HG02852 (cell line): ENCODE results near the gene TMEM266.

ENCODE experiments used
- ATAC-seq: cut with Tn5 transposase; IDR thresholded peaks from one replicate; pipeline ENCODE4 v1.9.1; 2021; ENCODE audit warnings: mild to moderate bottlenecking, moderate library complexity; ENCODE audit not compliant: unreplicated experiment

Gene TMEM266

DNA sequence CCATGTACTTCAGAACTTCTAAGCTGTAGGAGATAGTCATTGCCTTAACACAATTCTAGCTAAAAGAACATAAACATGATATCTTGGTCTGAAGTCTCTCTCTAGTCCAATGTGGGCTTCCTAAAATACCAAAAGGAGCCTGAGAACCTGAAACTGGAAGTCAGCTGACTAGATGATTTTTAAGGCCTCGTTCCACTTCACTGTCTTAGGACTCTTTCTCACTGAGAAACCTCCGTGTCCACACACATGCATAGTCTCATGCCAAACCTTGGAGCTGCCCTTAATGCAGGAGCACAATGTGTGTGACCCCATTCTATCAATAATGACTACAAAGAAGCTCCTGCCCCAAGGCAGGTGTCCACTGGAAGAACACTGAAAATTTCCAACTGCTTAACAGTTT is 163.7 kb downstream of the TMEM266 start:
- ATAC-seq: no peak

DNA sequence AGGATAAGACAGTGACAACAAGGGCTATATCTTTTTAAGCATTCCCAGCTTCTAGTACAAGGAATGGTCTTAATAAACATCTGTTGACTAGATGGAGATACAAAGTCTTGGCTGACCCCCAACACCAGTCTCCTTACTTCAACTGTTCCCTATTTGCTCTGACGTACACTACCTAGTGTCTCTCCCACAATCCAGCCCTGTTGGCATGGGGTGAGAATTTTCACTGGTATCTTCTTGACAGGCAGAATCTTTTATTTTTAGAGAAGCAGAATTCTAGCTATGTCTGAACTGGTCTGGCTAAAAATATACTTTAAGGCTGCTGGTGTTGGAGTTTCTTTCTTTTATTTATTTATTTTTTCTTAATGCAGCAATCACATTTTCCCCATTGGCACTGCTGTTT is 169.5 kb downstream of the TMEM266 start:
- no peak for ATAC-seq

GRCh38 chr15:76233921-76234320 is 174.1 kb downstream of the TMEM266 start:
- no peak for ATAC-seq

DNA sequence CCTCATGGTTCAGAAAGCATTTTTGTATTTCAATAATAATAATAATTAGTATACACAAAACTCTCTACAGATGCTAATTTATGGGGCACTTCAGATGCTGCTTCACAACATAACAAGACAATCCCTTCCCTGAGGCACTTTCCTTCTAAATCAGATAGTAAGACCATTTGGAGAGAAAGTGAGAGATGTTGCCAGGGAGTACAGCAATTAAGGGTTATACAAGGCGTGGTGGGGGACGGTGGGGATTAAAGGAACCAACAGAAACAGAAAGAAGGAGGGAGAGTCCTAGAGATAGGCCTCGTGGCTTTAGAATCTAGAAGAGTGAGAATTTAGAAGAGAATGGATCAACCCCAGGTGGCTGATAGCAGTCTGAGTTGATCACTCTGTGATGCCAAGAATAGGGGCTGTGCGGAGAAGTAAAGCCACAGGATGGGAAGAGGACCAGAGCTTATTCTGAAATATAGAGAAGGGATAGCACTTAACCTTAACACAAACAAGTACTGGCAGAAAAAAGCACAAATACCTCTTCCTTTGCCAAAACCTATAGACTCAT is 174.6 kb downstream of the TMEM266 start:
- ATAC-seq: no peak

DNA sequence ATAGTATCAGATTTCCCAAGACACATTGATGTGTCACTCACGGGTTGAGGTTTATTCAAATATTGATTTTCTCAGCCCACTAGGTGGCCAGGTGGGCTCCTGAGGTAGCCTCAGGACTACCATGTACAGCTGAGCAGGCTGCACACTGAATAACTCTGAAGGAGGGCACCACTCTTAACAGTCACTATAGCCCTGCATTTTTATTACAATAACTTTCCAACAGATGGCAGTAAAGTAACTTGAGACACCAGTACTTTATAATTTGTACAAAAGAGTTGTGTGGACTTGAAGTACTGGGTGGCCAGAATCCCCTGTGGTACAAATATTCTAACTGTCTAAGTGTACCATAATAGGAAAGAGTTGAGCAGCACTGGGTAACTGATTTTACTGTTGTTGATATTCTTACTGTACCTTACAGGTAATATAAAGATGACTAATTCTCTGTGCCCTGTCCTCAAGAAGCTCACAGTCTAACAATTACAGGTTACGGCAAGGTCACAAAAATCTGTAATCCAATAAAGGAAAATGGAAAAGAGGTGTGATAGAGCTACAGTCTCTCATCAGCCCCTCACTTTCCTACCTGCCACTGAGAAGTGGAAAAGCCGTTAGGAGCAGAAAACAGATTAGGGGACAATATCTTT is 175.5 kb downstream of the TMEM266 start:
- ATAC-seq: no peak

DNA sequence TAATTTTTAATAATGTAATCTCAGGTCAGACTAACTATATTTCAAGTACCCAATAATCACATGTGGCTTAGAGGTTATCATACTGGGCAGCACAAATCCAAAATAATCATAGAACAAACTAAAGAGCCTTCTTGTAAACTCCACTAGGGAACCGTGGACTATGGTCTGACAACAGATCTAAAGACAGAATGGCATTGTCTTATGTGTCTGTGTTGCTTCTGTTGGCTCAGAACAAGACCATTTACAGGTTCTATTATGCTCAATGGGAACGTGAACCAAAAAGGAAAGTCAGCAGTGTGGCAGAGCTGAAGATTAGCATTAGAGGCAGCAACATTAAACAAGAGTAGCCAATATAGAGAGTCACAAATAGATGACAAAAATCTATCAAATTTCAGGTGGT is 176.6 kb downstream of the TMEM266 start:
- no peak for ATAC-seq

GRCh38 chr15:76239786-76240185 is 180.0 kb downstream of the TMEM266 start:
- no peak for ATAC-seq

DNA sequence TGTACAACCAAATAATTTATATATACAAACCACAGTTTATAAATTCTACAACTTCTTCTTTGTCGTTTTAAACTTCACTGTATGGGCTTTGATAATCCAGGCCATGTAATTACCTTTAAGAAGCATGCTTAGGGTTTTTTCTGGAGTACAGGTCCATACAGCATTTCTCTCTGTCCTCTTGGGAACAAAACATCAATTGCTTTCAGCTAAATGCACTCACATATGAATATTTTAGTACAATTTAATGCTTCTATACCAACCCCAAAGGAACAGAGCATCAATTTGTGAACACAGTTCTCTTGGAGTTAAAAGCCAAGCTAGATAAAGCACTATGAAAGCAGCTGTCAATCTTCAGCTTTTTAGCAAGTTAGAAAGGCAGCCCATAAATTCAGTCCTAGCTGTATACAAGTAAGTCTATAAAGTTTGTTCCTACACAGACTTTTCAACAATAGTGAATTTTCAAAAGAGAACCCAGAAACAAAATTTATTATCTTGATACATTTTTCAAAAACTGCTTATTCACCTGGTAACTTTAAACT is 185.4 kb downstream of the TMEM266 start:
- no peak for ATAC-seq

DNA sequence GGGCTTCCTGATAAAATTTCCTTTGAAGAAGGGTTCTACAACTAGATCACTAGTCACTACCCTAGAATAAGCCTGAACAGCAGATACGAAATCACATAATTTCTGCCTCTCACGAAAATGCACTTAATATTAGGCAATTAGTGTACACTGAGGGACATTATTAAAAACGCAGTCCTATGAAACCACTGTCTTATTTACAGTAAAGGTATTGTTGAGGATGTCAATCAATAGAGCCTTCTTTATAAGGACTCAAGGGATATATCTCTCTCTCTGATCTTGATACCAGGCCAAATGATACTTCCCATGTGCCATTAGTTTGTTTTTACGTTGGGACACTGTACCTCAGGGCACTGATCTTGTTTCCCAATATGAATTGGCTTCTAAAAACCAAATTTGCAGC is 191.9 kb downstream of the TMEM266 start:
- ATAC-seq: no peak

GRCh38 chr15:76252249-76252648 is 192.5 kb downstream of the TMEM266 start:
- ATAC-seq: no peak

DNA sequence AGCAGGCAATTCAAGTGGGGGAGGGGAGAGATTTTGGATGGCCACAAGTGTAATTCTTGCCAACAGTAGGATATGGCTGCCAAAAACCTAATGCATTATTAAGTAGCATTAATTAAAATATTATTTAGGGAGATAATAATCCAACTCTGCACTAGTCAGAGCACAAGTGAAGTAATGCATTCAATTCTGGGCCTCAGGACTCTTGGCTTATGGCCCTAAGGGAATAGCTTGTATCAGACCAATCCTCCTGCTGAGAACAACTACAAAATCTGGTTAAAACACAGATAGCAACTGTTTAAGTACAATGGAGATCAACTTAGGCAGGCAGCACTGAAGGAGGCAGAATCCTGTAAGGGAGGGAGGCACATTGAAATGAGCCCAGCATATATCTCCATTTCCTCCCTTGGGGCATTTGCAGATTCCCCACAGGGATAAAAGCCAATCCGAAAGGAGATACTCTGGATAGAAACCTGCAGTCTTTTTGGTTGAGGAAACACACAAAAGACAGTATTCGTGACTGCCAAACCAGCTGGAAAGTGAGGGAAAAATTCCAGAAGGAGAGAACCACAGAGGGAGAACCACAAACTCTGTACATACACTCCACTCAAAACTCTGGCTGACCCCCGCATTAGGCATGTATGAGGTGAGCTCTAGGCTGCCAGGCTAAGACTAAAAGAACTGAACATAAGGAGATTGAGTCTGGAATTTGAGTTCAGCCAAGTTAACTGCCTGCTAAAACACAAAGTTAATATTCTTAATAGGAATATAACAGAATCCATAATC is 194.1 kb downstream of the TMEM266 start:
- no peak for ATAC-seq
